ENCODE results near the gene GGPS1. TPM values are rescaled to one million over a fixed set of nuclear protein-coding genes. Genes with fewer than 3 reads are reported as not detected.

Gene GGPS1
- total and polyA plus RNA-seq, 2 experiments from 2014 or later = 14.9 to 66.9 TPM

- no peak for DNase-seq (ENCODE audit: low read depth in 1 of 2, low spot score in 1 of 2)
- Histone ChIP-seq H3K27me3 (no peaks in the 10 kb centered on the region), H3K9me3 (ENCODE audit: low read depth) (no peaks in the 10 kb centered on the region), H3K4me3 (no peak overlapping the region), H3K27ac (peak overlapping the region; percentile 75), H3K4me1 (ENCODE audit: low read depth) (peaks cover 20% of the 10 kb centered on the region), H3K36me3 (no peaks in the 10 kb centered on the region)
- TF ChIP-seq CTCF (IDR thresholded peaks at IDR 0.05; ENCODE audit: low read depth, low read length) = no peak
These were observed 15.1 kb upstream of the GGPS1 start for GRCh38 chr1:235313262-235313661.

- Histone ChIP-seq H3K4me3 (no peak overlapping the region), H3K4me1 (ENCODE audit: low read depth) (peaks cover 20% of the 10 kb centered on the region), H3K9me3 (ENCODE audit: low read depth) (no peaks in the 10 kb centered on the region), H3K27me3 (no peaks in the 10 kb centered on the region), H3K36me3 (no peaks in the 10 kb centered on the region), H3K27ac (peak overlapping the region; percentile 75)
- DNase-seq (ENCODE audit: low read depth in 1 of 2, low spot score in 1 of 2) = no peak
- no peak for TF ChIP-seq CTCF (IDR thresholded peaks at IDR 0.05; ENCODE audit: low read depth, low read length)
These were observed 14.3 kb upstream of the GGPS1 start for GRCh38 chr1:235313931-235314678.

- no peaks in the 10 kb centered on the region for H3K9me3 ChIP-seq (ENCODE audit: low read depth)
- H3K27me3 ChIP-seq = no peaks in the 10 kb centered on the region
- no peak overlapping the region for H3K27ac ChIP-seq
- H3K36me3 ChIP-seq = no peaks in the 10 kb centered on the region
- H3K4me1 ChIP-seq (ENCODE audit: low read depth) = peaks cover 20% of the 10 kb centered on the region
- no peak for TF ChIP-seq CTCF (IDR thresholded peaks at IDR 0.05; ENCODE audit: low read depth, low read length)
- no peak overlapping the region for H3K4me3 ChIP-seq
- DNase-seq (ENCODE audit: low read depth in 1 of 2, low spot score in 1 of 2) = no peak
These were observed 13.2 kb upstream of the GGPS1 start for GRCh38 chr1:235315173-235315572.

GRCh38 chr1:235315735-235316134, 12.6 kb upstream of the GGPS1 start:
- H3K27ac ChIP-seq = no peak overlapping the region
- no peaks in the 10 kb centered on the region for H3K27me3 ChIP-seq
- H3K4me1 ChIP-seq (ENCODE audit: low read depth) = peaks cover 20% of the 10 kb centered on the region
- no peak for TF ChIP-seq CTCF (IDR thresholded peaks at IDR 0.05; ENCODE audit: low read depth, low read length)
- H3K36me3 ChIP-seq = no peaks in the 10 kb centered on the region
- H3K9me3 ChIP-seq (ENCODE audit: low read depth) = no peaks in the 10 kb centered on the region
- DNase-seq (ENCODE audit: low read depth in 1 of 2, low spot score in 1 of 2) = no peak
- H3K4me3 ChIP-seq = no peak overlapping the region

- Histone ChIP-seq H3K4me1 (ENCODE audit: low read depth) (peaks cover 20% of the 10 kb centered on the region), H3K4me3 (no peak overlapping the region), H3K9me3 (ENCODE audit: low read depth) (no peaks in the 10 kb centered on the region), H3K27ac (peak overlapping the region; percentile 2), H3K36me3 (no peaks in the 10 kb centered on the region), H3K27me3 (no peaks in the 10 kb centered on the region)
- no peak for TF ChIP-seq CTCF (IDR thresholded peaks at IDR 0.05; ENCODE audit: low read depth, low read length)
- DNase-seq (ENCODE audit: low read depth in 1 of 2, low spot score in 1 of 2) = no peak
These were observed 11.2 kb upstream of the GGPS1 start for GRCh38 chr1:235317168-235317567.

All from cardiac muscle cell (in vitro differentiated cells and primary cell).